Mesenchymal stem cell (in vitro differentiated cells and primary cell): ENCODE results near the gene SESN1.

Experiments
- DNase-seq: peaks from one replicate; pipeline ENCODE4 v3.0.0-alpha.2; 2013
- H2AFZ ChIP-seq: one replicate; pipeline ENCODE4 v1.6.1; 2013; ENCODE audit warnings: low read depth, mild to moderate bottlenecking, control low read depth, inconsistent platforms, low read length, moderate library complexity
- H2AK5ac ChIP-seq: 2 replicates; pipeline ENCODE4 v1.6.1; 2013; ENCODE audit warnings: low read length, moderate library complexity, mild to moderate bottlenecking, inconsistent platforms; ENCODE audit not compliant: severe bottlenecking
- H2BK120ac ChIP-seq: one replicate; pipeline ENCODE4 v1.6.1; 2013; ENCODE audit warnings: low read depth, mild to moderate bottlenecking, inconsistent platforms, low read length, moderate library complexity
- H2BK12ac ChIP-seq, 2 experiments: one replicate each; pipeline ENCODE4 v1.6.1; 2013; ENCODE audit warnings: inconsistent platforms in 2 of 2, low read length in 2 of 2, mild to moderate bottlenecking in 2 of 2, moderate library complexity in 2 of 2, control low read depth in 1 of 2
- H2BK15ac ChIP-seq: one replicate; pipeline ENCODE4 v1.6.1; 2013; ENCODE audit warnings: mild to moderate bottlenecking, low read depth, inconsistent platforms; ENCODE audit not compliant: poor library complexity, severe bottlenecking
- H2BK5ac ChIP-seq: 2 replicates; pipeline ENCODE4 v1.6.1; 2013; ENCODE audit warnings: low read depth, mild to moderate bottlenecking, low read length, control low read depth, inconsistent platforms; ENCODE audit not compliant: poor library complexity, severe bottlenecking
- H3K14ac ChIP-seq, 2 experiments: one replicate each; pipeline ENCODE4 v1.6.1; 2013; ENCODE audit warnings: inconsistent platforms in 2 of 2, low read length in 2 of 2, control low read depth in 1 of 2, mild to moderate bottlenecking in 1 of 2, moderate library complexity in 1 of 2
- H3K18ac ChIP-seq, 2 experiments: one replicate each; pipeline ENCODE4 v1.6.1; 2013; ENCODE audit warnings: inconsistent platforms in 2 of 2, low read length in 2 of 2, control low read depth in 1 of 2, low read depth in 1 of 2, mild to moderate bottlenecking in 1 of 2
- H3K23ac ChIP-seq, 2 experiments: one replicate each; pipeline ENCODE4 v1.6.1; 2013; ENCODE audit warnings: inconsistent platforms in 2 of 2, low read length in 2 of 2, mild to moderate bottlenecking in 2 of 2, moderate library complexity in 2 of 2, control low read depth in 1 of 2
- H3K27ac ChIP-seq: 2 replicates; pipeline ENCODE4 v1.5.1; 2013; ENCODE audit warnings: mild to moderate bottlenecking, moderate library complexity, low read length, control low read depth, inconsistent platforms; ENCODE audit not compliant: poor library complexity, severe bottlenecking
- H3K27me3 ChIP-seq, 2 experiments: 2 replicates each; pipeline versions ENCODE4 v1.6.1 to v1.7.0; 2013; ENCODE audit warnings: low read length in 2 of 2, mild to moderate bottlenecking in 2 of 2, moderate library complexity in 2 of 2, control low read depth in 1 of 2, inconsistent platforms in 1 of 2; ENCODE audit not compliant: control insufficient read depth in 1 of 2, insufficient read depth in 1 of 2
- H3K36me3 ChIP-seq, 2 experiments: 2 replicates each; pipeline versions ENCODE4 v1.6.1 to v1.7.0; 2013; ENCODE audit warnings: low read length in 2 of 2, control low read depth in 1 of 2, inconsistent platforms in 1 of 2, low read depth in 1 of 2, mild to moderate bottlenecking in 1 of 2; ENCODE audit not compliant: insufficient read depth in 2 of 2, control insufficient read depth in 1 of 2
- H3K4ac ChIP-seq, 2 experiments: one replicate each; pipeline ENCODE4 v1.6.1; 2013; ENCODE audit warnings: inconsistent platforms in 2 of 2, low read length in 2 of 2, mild to moderate bottlenecking in 2 of 2, moderate library complexity in 2 of 2, control low read depth in 1 of 2, low read depth in 1 of 2
- H3K4me1 ChIP-seq: 2 replicates; pipeline ENCODE4 v1.6.1; 2013; ENCODE audit warnings: low read depth, low read length, control low read depth; ENCODE audit not compliant: control insufficient read depth, insufficient read depth
- H3K4me2 ChIP-seq: 2 replicates; pipeline ENCODE4 v1.6.1; 2013; ENCODE audit warnings: low read length, mild to moderate bottlenecking, inconsistent platforms; ENCODE audit not compliant: poor library complexity, severe bottlenecking
- H3K4me3 ChIP-seq, 2 experiments: 2 replicates each; pipeline versions ENCODE4 v1.5.1 to v1.7.0; 2013; ENCODE audit warnings: low read length in 2 of 2, mild to moderate bottlenecking in 2 of 2, control low read depth in 1 of 2, low read depth in 1 of 2; ENCODE audit not compliant: insufficient read depth in 1 of 2
- H3K79me1 ChIP-seq: replicated peaks from 2 replicates; pipeline ENCODE4 v1.6.1; 2013; ENCODE audit warnings: mild to moderate bottlenecking, control low read depth, low read length, inconsistent platforms; ENCODE audit not compliant: poor library complexity, severe bottlenecking
- H3K9ac ChIP-seq: 2 replicates; pipeline ENCODE4 v1.7.0; 2013; ENCODE audit warnings: mild to moderate bottlenecking, low read length, moderate library complexity
- H3K9me3 ChIP-seq: 2 replicates; pipeline ENCODE4 v1.7.0; 2013; ENCODE audit warnings: mild to moderate bottlenecking, low read length; ENCODE audit not compliant: control insufficient read depth
- H4K8ac ChIP-seq: one replicate; pipeline ENCODE4 v1.6.1; 2013; ENCODE audit warnings: inconsistent platforms, mild to moderate bottlenecking, low read length, moderate library complexity
- H4K91ac ChIP-seq: one replicate; pipeline ENCODE4 v1.6.1; 2013; ENCODE audit warnings: mild to moderate bottlenecking, low read length, inconsistent platforms
- WGBS: methylation state at CpG from one replicate; pipeline ENCODE4 v1.1.7; 2013; ENCODE audit warnings: mixed read lengths; 5-methylcytosine and 5-hydroxymethylcytosine counted together

Gene SESN1

GRCh38 chr6:108993876-108994275 is 100.8 kb downstream of the SESN1 start:
- Histone ChIP-seq H3K18ac (no peak overlapping the region), H3K27ac (no peak overlapping the region), H4K8ac (no peak overlapping the region), H2AK5ac (no peak overlapping the region), H2BK5ac (no peak overlapping the region), H3K9ac (no peak overlapping the region), H3K79me1 (peaks cover 11% of the 10 kb centered on the region), H2AFZ (no peak overlapping the region), H2BK15ac (no peak overlapping the region), H3K36me3 (peaks cover 16 to 96% of the 10 kb centered on the region in 2 experiments), H2BK120ac (no peak overlapping the region), H3K4me3 (no peak overlapping the region), H3K4me2 (no peak overlapping the region), H3K23ac (no peak overlapping the region), H3K4ac (no peak overlapping the region), H3K27me3 (no peaks in the 10 kb centered on the region), H3K14ac (no peak overlapping the region), H2BK12ac (no peak overlapping the region), H4K91ac (no peak overlapping the region), H3K4me1 (no peaks in the 10 kb centered on the region), H3K9me3 (no peaks in the 10 kb centered on the region)
- DNase-seq, result no peak
- 86% methylated on average over 1 of the region's 3 CpGs for WGBS

GRCh38 chr6:108989700-108990099 is 104.9 kb downstream of the SESN1 start:
- H2AFZ ChIP-seq, result no peak overlapping the region
- no peak overlapping the region for H4K91ac ChIP-seq
- H2BK15ac ChIP-seq, result no peak overlapping the region
- peaks cover 7% of the 10 kb centered on the region for H3K79me1 ChIP-seq
- no peak overlapping the region for H3K4ac ChIP-seq
- no peak overlapping the region for H2AK5ac ChIP-seq
- H3K14ac ChIP-seq, result no peak overlapping the region
- H3K23ac ChIP-seq, result no peak overlapping the region
- no peak overlapping the region for H4K8ac ChIP-seq
- no peak overlapping the region for H2BK12ac ChIP-seq
- no peak overlapping the region for H3K18ac ChIP-seq
- no peak overlapping the region for H2BK5ac ChIP-seq
- H3K4me2 ChIP-seq, result no peak overlapping the region
- 93% methylated on average over 3 of the region's 3 CpGs for WGBS
- no peaks in the 10 kb centered on the region for H3K27me3 ChIP-seq
- no peaks in the 10 kb centered on the region for H3K4me1 ChIP-seq
- H3K9ac ChIP-seq, result no peak overlapping the region
- peaks cover 24 to 87% of the 10 kb centered on the region in 2 experiments for H3K36me3 ChIP-seq
- no peaks in the 10 kb centered on the region for H3K9me3 ChIP-seq
- no peak overlapping the region for H2BK120ac ChIP-seq
- DNase-seq, result no peak
- H3K27ac ChIP-seq, result no peak overlapping the region
- no peak overlapping the region for H3K4me3 ChIP-seq

DNA sequence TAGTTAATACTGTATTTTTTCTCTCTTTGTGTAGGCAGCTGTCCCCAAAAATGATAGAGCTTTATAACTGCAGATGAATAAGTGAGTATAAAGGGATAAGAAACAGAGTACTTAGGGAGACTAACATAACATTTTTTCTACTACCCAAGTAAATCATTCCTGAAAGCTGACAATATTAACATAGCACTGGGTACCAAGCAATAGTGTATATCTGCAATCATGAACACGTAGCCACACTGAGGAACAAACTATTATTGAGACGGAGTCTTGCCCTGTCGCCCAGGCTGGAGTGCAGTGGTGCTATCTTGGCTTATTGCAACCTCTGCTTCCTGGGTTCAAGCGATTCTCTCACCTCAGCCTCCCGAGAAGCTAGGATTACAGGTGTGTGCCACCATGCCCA is 105.9 kb downstream of the SESN1 start:
- Histone ChIP-seq H3K4me3 (no peak overlapping the region), H3K9me3 (no peaks in the 10 kb centered on the region), H2AFZ (no peak overlapping the region), H2BK120ac (no peak overlapping the region), H3K18ac (no peak overlapping the region), H3K79me1 (peaks cover 7% of the 10 kb centered on the region), H4K91ac (no peak overlapping the region), H3K4ac (no peak overlapping the region), H4K8ac (no peak overlapping the region), H3K23ac (no peak overlapping the region), H3K27ac (no peak overlapping the region), H3K14ac (no peak overlapping the region), H3K4me1 (no peaks in the 10 kb centered on the region), H2BK15ac (no peak overlapping the region), H3K36me3 (peaks cover 24 to 85% of the 10 kb centered on the region in 2 experiments), H2BK12ac (no peak overlapping the region), H2BK5ac (no peak overlapping the region), H2AK5ac (no peak overlapping the region), H3K4me2 (no peak overlapping the region), H3K9ac (no peak overlapping the region), H3K27me3 (no peaks in the 10 kb centered on the region)
- no peak for DNase-seq
- WGBS, result 97% methylated on average over 5 of the region's 5 CpGs

- no peak overlapping the region for H2AK5ac ChIP-seq
- 100% methylated on average over 1 of the region's 3 CpGs for WGBS
Observed at GRCh38 chr6:108988296-108988695, 106.3 kb downstream of the SESN1 start.

More at GRCh38 chr6:108988296-108988695, 106.3 kb downstream of the SESN1 start:
- Histone ChIP-seq H3K23ac (no peak overlapping the region), H2BK12ac (no peak overlapping the region), H3K27ac (no peak overlapping the region), H2BK5ac (no peak overlapping the region), H3K14ac (no peak overlapping the region), H2AFZ (no peak overlapping the region), H3K27me3 (no peaks in the 10 kb centered on the region), H3K18ac (no peak overlapping the region), H3K79me1 (peaks cover 7% of the 10 kb centered on the region), H2BK120ac (no peak overlapping the region), H3K36me3 (peaks cover 24 to 80% of the 10 kb centered on the region in 2 experiments), H3K4me2 (no peak overlapping the region), H2BK15ac (no peak overlapping the region), H3K4ac (no peak overlapping the region), H3K9me3 (no peaks in the 10 kb centered on the region), H4K91ac (no peak overlapping the region), H4K8ac (no peak overlapping the region), H3K4me1 (no peaks in the 10 kb centered on the region), H3K4me3 (no peak overlapping the region), H3K9ac (no peak overlapping the region)
- no peak for DNase-seq
